Astrocyte (in vitro differentiated cells and primary cell): ENCODE results near the gene GPATCH3. TPM values are rescaled to one million over a fixed set of nuclear protein-coding genes. Genes with fewer than 3 reads are reported as not detected.

Experiments
- DNase-seq: peaks from one replicate; pipeline ENCODE4 v3.0.0-alpha.2; 2010; ENCODE audit warnings: low read depth
- FAIRE-seq: peaks from 2 replicates; lab custom pipeline; 2011; peaks lifted over from hg19 to GRCh38; lab: Jason Lieb, UNC
- H2AFZ ChIP-seq: 2 replicates; pipeline ENCODE4 v1.6.0; 2012; ENCODE audit warnings: low read depth, low read length, inconsistent platforms
- H3K27ac ChIP-seq: 2 replicates; pipeline ENCODE4 v1.5.1; 2011; ENCODE audit warnings: low read depth, low read length, inconsistent platforms
- H3K27me3 ChIP-seq: 2 replicates; pipeline ENCODE4 v1.6.0; 2011; ENCODE audit warnings: low read length, inconsistent platforms; ENCODE audit not compliant: insufficient read depth
- H3K36me3 ChIP-seq: 2 replicates; pipeline ENCODE4 v1.5.1; 2011; ENCODE audit warnings: low read length, inconsistent platforms; ENCODE audit not compliant: insufficient read depth
- H3K4me1 ChIP-seq: 2 replicates; pipeline ENCODE4 v1.5.1; 2011; ENCODE audit warnings: low read length, inconsistent platforms; ENCODE audit not compliant: insufficient read depth
- H3K4me2 ChIP-seq: 2 replicates; pipeline ENCODE4 v1.6.0; 2012; ENCODE audit warnings: low read length, inconsistent platforms
- H3K4me3 ChIP-seq: 2 replicates; pipeline ENCODE4 v1.5.1; 2011; ENCODE audit warnings: low read depth, mild to moderate bottlenecking, low read length, inconsistent platforms; ENCODE audit not compliant: insufficient read depth
- H3K79me2 ChIP-seq: 2 replicates; pipeline ENCODE4 v1.6.0; 2012; ENCODE audit warnings: mild to moderate bottlenecking, low read length, inconsistent platforms; ENCODE audit not compliant: insufficient read depth
- H3K9ac ChIP-seq: 2 replicates; pipeline ENCODE4 v1.6.0; 2012; ENCODE audit warnings: mild to moderate bottlenecking, low read length, inconsistent platforms
- H3K9me3 ChIP-seq: 2 replicates; pipeline ENCODE4 v1.5.1; 2012; ENCODE audit warnings: low read depth, mild to moderate bottlenecking, low read length, inconsistent platforms; ENCODE audit not compliant: insufficient read depth
- H4K20me1 ChIP-seq: 2 replicates; pipeline ENCODE4 v1.6.0; 2012; ENCODE audit warnings: low read length, inconsistent platforms; ENCODE audit not compliant: insufficient read depth
- H3K27ac Mint-ChIP-seq: one replicate; pipeline ENCODE4 v1.8.0; 2021; ENCODE audit warnings: mild to moderate bottlenecking, mixed read lengths; ENCODE audit not compliant: unreplicated experiment
- H3K27me3 Mint-ChIP-seq: one replicate; pipeline ENCODE4 v1.8.0; 2021; ENCODE audit warnings: low read depth, mixed read lengths; ENCODE audit not compliant: unreplicated experiment
- H3K36me3 Mint-ChIP-seq: one replicate; pipeline ENCODE4 v1.8.0; 2021; ENCODE audit warnings: low read depth, mixed read lengths; ENCODE audit not compliant: unreplicated experiment
- H3K4me1 Mint-ChIP-seq: one replicate; pipeline ENCODE4 v1.8.0; 2021; ENCODE audit warnings: low read depth, mixed read lengths; ENCODE audit not compliant: unreplicated experiment
- H3K4me3 Mint-ChIP-seq: one replicate; pipeline ENCODE4 v1.8.0; 2021; ENCODE audit warnings: mild to moderate bottlenecking, moderate library complexity, mixed read lengths; ENCODE audit not compliant: unreplicated experiment
- H3K9me3 Mint-ChIP-seq: one replicate; pipeline ENCODE4 v1.8.0; 2021; ENCODE audit warnings: mild to moderate bottlenecking, mixed read lengths; ENCODE audit not compliant: unreplicated experiment
- EZH2 ChIP-seq: IDR thresholded peaks from 2 replicates; pipeline ENCODE4 v1.6.1; 2012; ENCODE audit warnings: mild to moderate bottlenecking, low read length, inconsistent platforms; ENCODE audit not compliant: insufficient read depth
- total RNA-seq: library from RNA; stranded (reverse); gene quantifications from 2 replicates; pipeline ENCODE4 v1.2.1, GENCODE V29; 2021
- TF ChIP-seq, protein P1 (sequence below): IDR thresholded peaks from 2 replicates; pipeline ENCODE4 v1.5.1; 2011; ENCODE audit warnings: low read depth, mild to moderate bottlenecking, inconsistent platforms, low read length, moderate library complexity; ENCODE audit not compliant: insufficient read depth

The GPATCH3 gene
- total RNA-seq, 1 donor from 2014 or later = 12.8 TPM

DNA sequence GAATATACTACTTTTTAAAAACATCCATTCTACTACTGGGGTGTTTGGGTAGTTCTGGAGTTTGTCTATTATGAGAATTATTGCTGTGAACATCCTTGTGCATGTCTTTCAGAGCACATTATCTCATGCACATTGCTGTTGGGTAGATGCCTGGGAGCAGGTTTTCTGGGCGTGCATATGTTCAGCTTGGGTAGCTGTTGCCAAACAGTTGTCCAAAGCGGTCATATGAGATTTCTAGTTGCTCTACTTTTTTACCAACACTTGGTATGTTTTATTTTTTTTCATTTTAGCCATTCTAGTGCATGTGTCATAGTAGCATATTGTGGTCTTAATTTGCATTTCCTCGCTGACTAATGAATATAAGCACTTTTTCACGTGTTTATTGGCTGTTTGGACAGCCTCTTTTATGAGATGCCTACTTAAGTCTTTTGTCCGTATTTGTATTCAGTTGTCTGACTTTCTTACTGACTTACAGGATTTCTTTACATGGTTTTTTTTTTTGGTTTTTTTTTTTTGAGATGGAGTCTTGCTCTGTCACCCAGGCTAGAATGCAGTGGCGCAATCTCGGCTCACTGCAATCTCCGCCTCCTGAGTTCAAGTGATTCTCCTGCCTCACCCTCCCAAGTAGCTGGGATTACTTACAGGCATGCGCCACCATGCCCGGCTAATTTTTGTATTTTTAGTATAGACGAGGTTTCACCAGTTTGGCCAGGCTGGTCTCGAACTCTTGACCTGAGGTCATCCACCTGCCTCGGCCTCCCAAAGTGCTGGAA, 55.7 kb downstream of the GPATCH3 start:
- Mint-ChIP-seq H3K4me1 (peaks cover 7% of the 10 kb centered on the region), H3K4me3 (no peak overlapping the region), H3K27ac (no peak overlapping the region), H3K36me3 (peaks cover 8% of the 10 kb centered on the region), H3K9me3 (no peaks in the 10 kb centered on the region), H3K27me3 (no peaks in the 10 kb centered on the region)
- Histone ChIP-seq H3K79me2 (no peaks in the 10 kb centered on the region), H3K4me3 (no peak overlapping the region), H2AFZ (no peak overlapping the region), H3K4me1 (peaks cover 14% of the 10 kb centered on the region), H3K36me3 (peaks cover 10% of the 10 kb centered on the region), H4K20me1 (peaks cover 5% of the 10 kb centered on the region), H3K9me3 (no peaks in the 10 kb centered on the region), H3K27ac (no peak overlapping the region), H3K4me2 (no peak overlapping the region), H3K27me3 (no peaks in the 10 kb centered on the region), H3K9ac (no peak overlapping the region)
- DNase-seq (peak; percentile 18), FAIRE-seq (no peak)
- no peak for TF ChIP-seq EZH2
- TF ChIP-seq, protein P1, sequence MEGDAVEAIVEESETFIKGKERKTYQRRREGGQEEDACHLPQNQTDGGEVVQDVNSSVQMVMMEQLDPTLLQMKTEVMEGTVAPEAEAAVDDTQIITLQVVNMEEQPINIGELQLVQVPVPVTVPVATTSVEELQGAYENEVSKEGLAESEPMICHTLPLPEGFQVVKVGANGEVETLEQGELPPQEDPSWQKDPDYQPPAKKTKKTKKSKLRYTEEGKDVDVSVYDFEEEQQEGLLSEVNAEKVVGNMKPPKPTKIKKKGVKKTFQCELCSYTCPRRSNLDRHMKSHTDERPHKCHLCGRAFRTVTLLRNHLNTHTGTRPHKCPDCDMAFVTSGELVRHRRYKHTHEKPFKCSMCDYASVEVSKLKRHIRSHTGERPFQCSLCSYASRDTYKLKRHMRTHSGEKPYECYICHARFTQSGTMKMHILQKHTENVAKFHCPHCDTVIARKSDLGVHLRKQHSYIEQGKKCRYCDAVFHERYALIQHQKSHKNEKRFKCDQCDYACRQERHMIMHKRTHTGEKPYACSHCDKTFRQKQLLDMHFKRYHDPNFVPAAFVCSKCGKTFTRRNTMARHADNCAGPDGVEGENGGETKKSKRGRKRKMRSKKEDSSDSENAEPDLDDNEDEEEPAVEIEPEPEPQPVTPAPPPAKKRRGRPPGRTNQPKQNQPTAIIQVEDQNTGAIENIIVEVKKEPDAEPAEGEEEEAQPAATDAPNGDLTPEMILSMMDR = no peak

Other genes with a start within 250 kb of the GPATCH3 start
- gene ARID1A, start 204.5 kb downstream of the GPATCH3 start, total RNA-seq = 72.3 and 85.1 TPM in 2 replicates
- 7.9 and 10.6 TPM in 2 replicates for gene PIGV, start 112.5 kb downstream of the GPATCH3 start, total RNA-seq
- gene ZDHHC18, start 73.8 kb downstream of the GPATCH3 start, total RNA-seq = 22.3 and 22.6 TPM in 2 replicates
- gene SFN, start 37.3 kb downstream of the GPATCH3 start, total RNA-seq = 5.5 and 14.5 TPM in 2 replicates
- 24.5 and 25.5 TPM in 2 replicates for gene GPN2, start 10.2 kb downstream of the GPATCH3 start, total RNA-seq
- not detected in 2 replicates for gene NR0B2, start 13.5 kb upstream of the GPATCH3 start, total RNA-seq
- gene NUDC, start 21.3 kb upstream of the GPATCH3 start, total RNA-seq = 70.2 and 71.6 TPM in 2 replicates
- 0.22 and 0.54 TPM in 2 replicates for gene KDF1, start 60.0 kb upstream of the GPATCH3 start, total RNA-seq
- gene TRNP1, start 93.2 kb upstream of the GPATCH3 start, total RNA-seq = 16.4 and 19.2 TPM in 2 replicates
- gene TENT5B, start 112.4 kb upstream of the GPATCH3 start, total RNA-seq = 5.9 and 9.8 TPM in 2 replicates